HEK293 (cell line): Measurements from ENCODE around the gene HEXIM1.

ENCODE experiments used
- CTCF ChIA-PET: fragments of 350-600 bp; formaldehyde crosslinking; extraction: SDS; loops from one replicate; lab custom pipeline; 2021; ENCODE audit warnings: antibody characterized with exemption; lab: Yijun Ruan, JAX
- POLR2A ChIA-PET: fragments of 300-600 bp; formaldehyde crosslinking; extraction: SDS; loops from one replicate; lab custom pipeline; 2020; ENCODE audit warnings: antibody characterized with exemption, inconsistent platforms; lab: Yijun Ruan, JAX
- H3K27ac ChIP-seq: fragments of 200-500 bp; sonication (Bioruptor generic); 2 replicates; pipeline ENCODE4 v1.5.1; 2014; ENCODE audit warnings: low read depth, low read length, control low read depth, inconsistent platforms; ENCODE audit errors: extremely low read depth
- H3K36me3 ChIP-seq, 2 experiments: fragments of 200-500 bp in 1 of 2; sonication (Bioruptor generic) in 1 of 2; 1 replicate in 1 of 2; 2 replicates in 1 of 2; pipeline ENCODE4 v1.5.1; 2014 to 2017; ENCODE audit warnings: inconsistent platforms in 2 of 2, low read length in 2 of 2; ENCODE audit not compliant: control insufficient read depth in 2 of 2, insufficient read depth in 1 of 2
- H3K4me1 ChIP-seq: fragments of 200-500 bp; sonication (Bioruptor generic); 2 replicates; pipeline ENCODE4 v1.5.1; 2014; ENCODE audit warnings: mild to moderate bottlenecking, low read length, inconsistent platforms; ENCODE audit not compliant: control insufficient read depth, insufficient read depth
- H3K4me3 ChIP-seq: 2 replicates; pipeline ENCODE4 v1.5.1; 2011; ENCODE audit warnings: low read depth, mild to moderate bottlenecking, control low read depth, low read length, moderate library complexity
- H3K9me3 ChIP-seq: fragments of 200-500 bp; sonication (Bioruptor generic); 2 replicates; pipeline ENCODE4 v1.5.1; 2014; ENCODE audit warnings: low read depth, low read length, inconsistent platforms; ENCODE audit not compliant: control insufficient read depth, insufficient read depth
- GLIS2 ChIP-seq: fragments of 450-650 bp; formaldehyde crosslinking; IDR thresholded peaks from 2 replicates; pipeline ENCODE4 v1.5.1; 2016; ENCODE audit warnings: missing biosample characterization, missing genetic modification characterization
- IKZF3 ChIP-seq: fragments of 450-650 bp; IDR thresholded peaks from 2 replicates; pipeline ENCODE4 v1.5.0; 2018; ENCODE audit warnings: missing biosample characterization, mild to moderate bottlenecking, missing genetic modification characterization, moderate library complexity
- OSR2 ChIP-seq: fragments of 450-650 bp; formaldehyde crosslinking; IDR thresholded peaks from 2 replicates; pipeline ENCODE4 v1.5.1; 2016; ENCODE audit warnings: missing biosample characterization, missing genetic modification characterization
- ZFP3 ChIP-seq: fragments of 450-650 bp; formaldehyde crosslinking; IDR thresholded peaks from 2 replicates; pipeline ENCODE4 v1.5.1; 2016; ENCODE audit warnings: low read depth, missing biosample characterization, missing genetic modification characterization
- ZNF138 ChIP-seq: fragments of 450-650 bp; formaldehyde crosslinking; IDR thresholded peaks from 2 replicates; pipeline ENCODE4 v1.5.1; 2016; ENCODE audit warnings: missing biosample characterization, missing genetic modification characterization, borderline replicate concordance
- ZNF155 ChIP-seq: fragments of 450-650 bp; formaldehyde crosslinking; IDR thresholded peaks from 2 replicates; pipeline ENCODE4 v1.5.1; 2016; ENCODE audit warnings: missing biosample characterization, missing genetic modification characterization
- ZNF157 ChIP-seq: fragments of 450-650 bp; formaldehyde crosslinking; IDR thresholded peaks from 2 replicates; pipeline ENCODE4 v1.5.1; 2016; ENCODE audit warnings: missing biosample characterization, missing genetic modification characterization
- ZNF169 ChIP-seq: fragments of 450-650 bp; formaldehyde crosslinking; IDR thresholded peaks from 2 replicates; pipeline ENCODE4 v1.5.1; 2016; ENCODE audit warnings: missing biosample characterization, missing genetic modification characterization
- ZNF221 ChIP-seq: fragments of 450-650 bp; formaldehyde crosslinking; IDR thresholded peaks from 2 replicates; pipeline ENCODE4 v1.5.1; 2017; ENCODE audit warnings: missing biosample characterization, missing genetic modification characterization, borderline replicate concordance
- ZNF514 ChIP-seq: fragments of 450-650 bp; formaldehyde crosslinking; IDR thresholded peaks from 2 replicates; pipeline ENCODE4 v1.5.1; 2016; ENCODE audit warnings: missing biosample characterization, missing genetic modification characterization
- ZNF521 ChIP-seq: fragments of 450-650 bp; formaldehyde crosslinking; IDR thresholded peaks from 2 replicates; pipeline ENCODE4 v1.5.1; 2017; ENCODE audit warnings: missing biosample characterization, mild to moderate bottlenecking, missing genetic modification characterization
- ZNF571 ChIP-seq: fragments of 450-650 bp; formaldehyde crosslinking; IDR thresholded peaks from 2 replicates; pipeline ENCODE4 v1.5.0; 2017; ENCODE audit warnings: missing biosample characterization, missing genetic modification characterization
- ZNF776 ChIP-seq: fragments of 450-650 bp; formaldehyde crosslinking; IDR thresholded peaks from 2 replicates; pipeline ENCODE4 v1.5.0; 2017; ENCODE audit warnings: missing biosample characterization, missing genetic modification characterization, borderline replicate concordance
- ZSCAN18 ChIP-seq: fragments of 450-650 bp; formaldehyde crosslinking; IDR thresholded peaks from 2 replicates; pipeline ENCODE4 v1.5.1; 2016; ENCODE audit warnings: missing biosample characterization, missing genetic modification characterization
- TF ChIP-seq, protein P1 (sequence below): fragments of 450-650 bp; formaldehyde crosslinking; IDR thresholded peaks from 2 replicates; pipeline ENCODE4 v1.5.1; 2016; ENCODE audit warnings: missing biosample characterization, missing genetic modification characterization
- TF ChIP-seq, protein P2 (sequence below): IDR thresholded peaks from 2 replicates; pipeline ENCODE4 v1.6.1; 2011; ENCODE audit warnings: mild to moderate bottlenecking, low read depth, low read length, borderline replicate concordance
- TF ChIP-seq, protein P3 (sequence below): fragments of 450-650 bp; formaldehyde crosslinking; IDR thresholded peaks from 2 replicates; pipeline ENCODE4 v1.5.1; 2017; ENCODE audit warnings: missing biosample characterization, missing genetic modification characterization

The HEXIM1 gene

DNA sequence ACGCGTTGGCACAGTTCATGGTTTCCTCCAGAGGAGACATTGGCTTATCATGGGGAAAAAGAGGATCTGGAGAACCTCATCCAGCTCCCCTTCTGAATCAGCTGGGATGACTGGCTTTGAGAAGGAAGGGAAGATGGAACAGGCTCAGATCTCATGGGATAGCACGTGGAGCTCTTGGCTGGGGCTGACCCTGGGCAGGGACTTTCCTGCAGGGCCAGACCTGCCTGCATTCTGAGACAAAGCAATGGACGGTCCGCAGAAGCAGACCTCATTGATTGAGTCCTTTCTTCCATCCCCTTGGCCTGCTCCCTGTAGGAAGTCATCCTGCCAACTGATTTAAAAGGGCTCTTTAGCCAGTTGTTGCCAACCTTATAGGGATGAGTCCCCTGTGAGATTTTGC, 42.2 kb upstream of the HEXIM1 start:
- Histone ChIP-seq H3K9me3 (no peaks in the 10 kb centered on the region), H3K27ac (no peak overlapping the region), H3K4me1 (no peaks in the 10 kb centered on the region), H3K36me3 (peaks cover 36 to 87% of the 10 kb centered on the region in 2 experiments), H3K4me3 (no peak overlapping the region)
- CTCF ChIA-PET, result interaction anchor here (0.6 to 3.3 kb wide), 5 partner anchors 9 to 327 kb away, joined by 3 to 10 read pairs (median 3); no protein-coding TSS in a partner anchor
- TF ChIP-seq ZNF776 (tag by site-specific recombination) (no peak), ZNF155 (tag by site-specific recombination) (no peak), ZNF157 (no peak), ZFP3 (no peak), ZNF138 (tag by site-specific recombination) (no peak), ZSCAN18 (tag by site-specific recombination) (no peak), ZNF221 (tag by site-specific recombination) (no peak), IKZF3 (tag by site-specific recombination) (no peak), ZNF571 (no peak), ZNF514 (tag by site-specific recombination) (no peak), GLIS2 (tag by site-specific recombination) (no peak), ZNF169 (no peak), ZNF521 (tag by site-specific recombination) (no peak)
- TF ChIP-seq, protein P1, sequence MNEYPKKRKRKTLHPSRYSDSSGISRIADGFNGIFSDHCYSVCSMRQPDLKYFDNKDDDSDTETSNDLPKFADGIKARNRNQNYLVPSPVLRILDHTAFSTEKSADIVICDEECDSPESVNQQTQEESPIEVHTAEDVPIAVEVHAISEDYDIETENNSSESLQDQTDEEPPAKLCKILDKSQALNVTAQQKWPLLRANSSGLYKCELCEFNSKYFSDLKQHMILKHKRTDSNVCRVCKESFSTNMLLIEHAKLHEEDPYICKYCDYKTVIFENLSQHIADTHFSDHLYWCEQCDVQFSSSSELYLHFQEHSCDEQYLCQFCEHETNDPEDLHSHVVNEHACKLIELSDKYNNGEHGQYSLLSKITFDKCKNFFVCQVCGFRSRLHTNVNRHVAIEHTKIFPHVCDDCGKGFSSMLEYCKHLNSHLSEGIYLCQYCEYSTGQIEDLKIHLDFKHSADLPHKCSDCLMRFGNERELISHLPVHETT (tag by site-specific recombination), result no peak
- TF ChIP-seq, protein P2, sequence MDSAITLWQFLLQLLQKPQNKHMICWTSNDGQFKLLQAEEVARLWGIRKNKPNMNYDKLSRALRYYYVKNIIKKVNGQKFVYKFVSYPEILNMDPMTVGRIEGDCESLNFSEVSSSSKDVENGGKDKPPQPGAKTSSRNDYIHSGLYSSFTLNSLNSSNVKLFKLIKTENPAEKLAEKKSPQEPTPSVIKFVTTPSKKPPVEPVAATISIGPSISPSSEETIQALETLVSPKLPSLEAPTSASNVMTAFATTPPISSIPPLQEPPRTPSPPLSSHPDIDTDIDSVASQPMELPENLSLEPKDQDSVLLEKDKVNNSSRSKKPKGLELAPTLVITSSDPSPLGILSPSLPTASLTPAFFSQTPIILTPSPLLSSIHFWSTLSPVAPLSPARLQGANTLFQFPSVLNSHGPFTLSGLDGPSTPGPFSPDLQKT, result no peak
- TF ChIP-seq, protein P3, sequence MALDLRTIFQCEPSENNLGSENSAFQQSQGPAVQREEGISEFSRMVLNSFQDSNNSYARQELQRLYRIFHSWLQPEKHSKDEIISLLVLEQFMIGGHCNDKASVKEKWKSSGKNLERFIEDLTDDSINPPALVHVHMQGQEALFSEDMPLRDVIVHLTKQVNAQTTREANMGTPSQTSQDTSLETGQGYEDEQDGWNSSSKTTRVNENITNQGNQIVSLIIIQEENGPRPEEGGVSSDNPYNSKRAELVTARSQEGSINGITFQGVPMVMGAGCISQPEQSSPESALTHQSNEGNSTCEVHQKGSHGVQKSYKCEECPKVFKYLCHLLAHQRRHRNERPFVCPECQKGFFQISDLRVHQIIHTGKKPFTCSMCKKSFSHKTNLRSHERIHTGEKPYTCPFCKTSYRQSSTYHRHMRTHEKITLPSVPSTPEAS (tag by site-specific recombination), result no peak
- POLR2A ChIA-PET, result no interaction called here

GRCh38 chr17:45106582-45106981, 41.7 kb upstream of the HEXIM1 start:
- Histone ChIP-seq H3K27ac (no peak overlapping the region), H3K4me1 (no peaks in the 10 kb centered on the region), H3K4me3 (no peak overlapping the region), H3K9me3 (no peaks in the 10 kb centered on the region), H3K36me3 (peaks cover 32 to 86% of the 10 kb centered on the region in 2 experiments)
- CTCF ChIA-PET, result interaction anchor here (0.6 to 3.3 kb wide), 3 partner anchors 8 to 327 kb away, joined by 3 to 21 read pairs (median 10); no protein-coding TSS in a partner anchor
- no peak for TF ChIP-seq OSR2 (tag by site-specific recombination)
- POLR2A ChIA-PET, result no interaction called here
